Astrocyte (in vitro differentiated cells and primary cell): ENCODE measurements around the gene C11orf58. TPM values are rescaled to one million over a fixed set of nuclear protein-coding genes. Genes with fewer than 3 reads are reported as not detected.

Experiments used
- DNase-seq: peaks from one replicate; pipeline ENCODE4 v3.0.0-alpha.2; 2010; ENCODE audit warnings: low read depth
- FAIRE-seq: peaks from 2 replicates; lab custom pipeline; 2011; peaks lifted over from hg19 to GRCh38; lab: Jason Lieb, UNC
- H2AFZ ChIP-seq: 2 replicates; pipeline ENCODE4 v1.6.0; 2012; ENCODE audit warnings: low read depth, low read length, inconsistent platforms
- H3K27ac ChIP-seq: 2 replicates; pipeline ENCODE4 v1.5.1; 2011; ENCODE audit warnings: low read depth, low read length, inconsistent platforms
- H3K27me3 ChIP-seq: 2 replicates; pipeline ENCODE4 v1.6.0; 2011; ENCODE audit warnings: low read length, inconsistent platforms; ENCODE audit not compliant: insufficient read depth
- H3K36me3 ChIP-seq: 2 replicates; pipeline ENCODE4 v1.5.1; 2011; ENCODE audit warnings: low read length, inconsistent platforms; ENCODE audit not compliant: insufficient read depth
- H3K4me1 ChIP-seq: 2 replicates; pipeline ENCODE4 v1.5.1; 2011; ENCODE audit warnings: low read length, inconsistent platforms; ENCODE audit not compliant: insufficient read depth
- H3K4me2 ChIP-seq: 2 replicates; pipeline ENCODE4 v1.6.0; 2012; ENCODE audit warnings: low read length, inconsistent platforms
- H3K4me3 ChIP-seq: 2 replicates; pipeline ENCODE4 v1.5.1; 2011; ENCODE audit warnings: low read depth, mild to moderate bottlenecking, low read length, inconsistent platforms; ENCODE audit not compliant: insufficient read depth
- H3K79me2 ChIP-seq: 2 replicates; pipeline ENCODE4 v1.6.0; 2012; ENCODE audit warnings: mild to moderate bottlenecking, low read length, inconsistent platforms; ENCODE audit not compliant: insufficient read depth
- H3K9ac ChIP-seq: 2 replicates; pipeline ENCODE4 v1.6.0; 2012; ENCODE audit warnings: mild to moderate bottlenecking, low read length, inconsistent platforms
- H3K9me3 ChIP-seq: 2 replicates; pipeline ENCODE4 v1.5.1; 2012; ENCODE audit warnings: low read depth, mild to moderate bottlenecking, low read length, inconsistent platforms; ENCODE audit not compliant: insufficient read depth
- H4K20me1 ChIP-seq: 2 replicates; pipeline ENCODE4 v1.6.0; 2012; ENCODE audit warnings: low read length, inconsistent platforms; ENCODE audit not compliant: insufficient read depth
- H3K27ac Mint-ChIP-seq: one replicate; pipeline ENCODE4 v1.8.0; 2021; ENCODE audit warnings: mild to moderate bottlenecking, mixed read lengths; ENCODE audit not compliant: unreplicated experiment
- H3K27me3 Mint-ChIP-seq: one replicate; pipeline ENCODE4 v1.8.0; 2021; ENCODE audit warnings: low read depth, mixed read lengths; ENCODE audit not compliant: unreplicated experiment
- H3K36me3 Mint-ChIP-seq: one replicate; pipeline ENCODE4 v1.8.0; 2021; ENCODE audit warnings: low read depth, mixed read lengths; ENCODE audit not compliant: unreplicated experiment
- H3K4me1 Mint-ChIP-seq: one replicate; pipeline ENCODE4 v1.8.0; 2021; ENCODE audit warnings: low read depth, mixed read lengths; ENCODE audit not compliant: unreplicated experiment
- H3K4me3 Mint-ChIP-seq: one replicate; pipeline ENCODE4 v1.8.0; 2021; ENCODE audit warnings: mild to moderate bottlenecking, moderate library complexity, mixed read lengths; ENCODE audit not compliant: unreplicated experiment
- H3K9me3 Mint-ChIP-seq: one replicate; pipeline ENCODE4 v1.8.0; 2021; ENCODE audit warnings: mild to moderate bottlenecking, mixed read lengths; ENCODE audit not compliant: unreplicated experiment
- EZH2 ChIP-seq: IDR thresholded peaks from 2 replicates; pipeline ENCODE4 v1.6.1; 2012; ENCODE audit warnings: mild to moderate bottlenecking, low read length, inconsistent platforms; ENCODE audit not compliant: insufficient read depth
- total RNA-seq: library from RNA; stranded (reverse); gene quantifications from 2 replicates; pipeline ENCODE4 v1.2.1, GENCODE V29; 2021
- TF ChIP-seq, protein P1 (sequence below): IDR thresholded peaks from 2 replicates; pipeline ENCODE4 v1.5.1; 2011; ENCODE audit warnings: low read depth, mild to moderate bottlenecking, inconsistent platforms, low read length, moderate library complexity; ENCODE audit not compliant: insufficient read depth

C11orf58 gene
- total RNA-seq, 1 donor from 2014 or later, result 159 TPM

DNA sequence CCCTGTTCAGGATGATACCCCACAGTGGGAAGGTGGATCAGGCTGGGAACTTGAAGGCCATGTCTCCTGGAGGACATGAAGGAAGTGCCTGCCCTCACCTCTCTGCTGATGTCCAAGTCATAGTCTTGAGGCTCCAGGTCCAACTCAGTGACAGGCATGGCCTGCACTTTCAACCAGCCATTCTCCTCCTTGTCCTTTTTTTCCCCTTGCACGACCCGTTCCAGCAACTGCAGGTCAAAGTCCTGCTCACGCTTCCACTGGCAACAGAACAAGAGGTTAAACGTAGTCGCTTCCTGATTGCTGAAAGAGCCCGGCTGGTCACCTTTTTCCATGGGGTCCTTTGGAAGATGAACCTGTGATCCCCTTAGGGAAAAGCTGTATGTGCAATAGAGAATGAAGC is 47.7 kb downstream of the C11orf58 start:
- peaks cover 5% of the 10 kb centered on the region for H3K27me3 Mint-ChIP-seq
- Histone ChIP-seq H3K4me2 (no peak overlapping the region), H3K4me1 (peaks cover 31% of the 10 kb centered on the region), H3K27ac (no peak overlapping the region), H3K4me3 (no peak overlapping the region), H2AFZ (no peak overlapping the region), H4K20me1 (no peaks in the 10 kb centered on the region), H3K9ac (no peak overlapping the region), H3K79me2 (no peaks in the 10 kb centered on the region), H3K36me3 (no peaks in the 10 kb centered on the region), H3K27me3 (no peaks in the 10 kb centered on the region), H3K9me3 (no peaks in the 10 kb centered on the region)
- FAIRE-seq (no peak), DNase-seq (no peak)
- peaks cover 13% of the 10 kb centered on the region for H3K4me1 Mint-ChIP-seq
- H3K4me3 Mint-ChIP-seq, result no peak overlapping the region
- no peak overlapping the region for H3K27ac Mint-ChIP-seq
- peaks cover 4% of the 10 kb centered on the region for H3K36me3 Mint-ChIP-seq
- TF ChIP-seq, protein P1, sequence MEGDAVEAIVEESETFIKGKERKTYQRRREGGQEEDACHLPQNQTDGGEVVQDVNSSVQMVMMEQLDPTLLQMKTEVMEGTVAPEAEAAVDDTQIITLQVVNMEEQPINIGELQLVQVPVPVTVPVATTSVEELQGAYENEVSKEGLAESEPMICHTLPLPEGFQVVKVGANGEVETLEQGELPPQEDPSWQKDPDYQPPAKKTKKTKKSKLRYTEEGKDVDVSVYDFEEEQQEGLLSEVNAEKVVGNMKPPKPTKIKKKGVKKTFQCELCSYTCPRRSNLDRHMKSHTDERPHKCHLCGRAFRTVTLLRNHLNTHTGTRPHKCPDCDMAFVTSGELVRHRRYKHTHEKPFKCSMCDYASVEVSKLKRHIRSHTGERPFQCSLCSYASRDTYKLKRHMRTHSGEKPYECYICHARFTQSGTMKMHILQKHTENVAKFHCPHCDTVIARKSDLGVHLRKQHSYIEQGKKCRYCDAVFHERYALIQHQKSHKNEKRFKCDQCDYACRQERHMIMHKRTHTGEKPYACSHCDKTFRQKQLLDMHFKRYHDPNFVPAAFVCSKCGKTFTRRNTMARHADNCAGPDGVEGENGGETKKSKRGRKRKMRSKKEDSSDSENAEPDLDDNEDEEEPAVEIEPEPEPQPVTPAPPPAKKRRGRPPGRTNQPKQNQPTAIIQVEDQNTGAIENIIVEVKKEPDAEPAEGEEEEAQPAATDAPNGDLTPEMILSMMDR, result no peak
- no peak for TF ChIP-seq EZH2
- no peaks in the 10 kb centered on the region for H3K9me3 Mint-ChIP-seq

DNA sequence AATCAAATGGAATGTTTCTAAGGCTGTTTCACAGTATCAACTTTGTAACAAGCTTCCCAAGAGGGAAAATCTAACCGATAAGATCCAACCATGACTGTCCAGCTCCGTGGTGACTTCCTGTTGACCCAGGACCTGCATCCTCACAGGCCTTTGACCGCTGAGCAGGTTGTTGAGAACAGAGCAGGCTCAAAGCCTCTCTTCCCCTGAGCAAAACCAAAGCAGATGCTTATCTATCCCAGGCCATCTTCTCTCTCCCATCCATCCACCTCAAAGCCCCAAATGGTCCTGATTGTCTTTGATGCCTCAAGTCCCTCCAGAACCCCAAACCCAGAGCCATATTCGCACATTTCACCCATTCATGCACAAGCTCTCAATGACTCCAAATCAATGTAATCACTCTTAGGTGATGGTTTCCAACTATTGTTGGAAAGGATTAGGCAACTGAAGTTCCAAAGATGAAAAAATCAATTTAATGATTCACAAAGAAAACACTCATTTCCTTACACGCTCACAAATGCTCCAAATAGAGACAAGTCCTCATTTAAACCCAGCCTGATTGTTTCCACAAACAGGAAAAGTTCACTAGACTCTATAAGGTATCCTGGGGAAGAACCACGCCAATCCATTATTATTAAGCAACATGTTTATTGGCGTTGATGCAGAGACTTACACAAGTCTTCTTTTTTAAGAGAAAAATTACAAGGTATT is 48.7 kb downstream of the C11orf58 start:
- peak; percentile 41 for DNase-seq
- H3K36me3 Mint-ChIP-seq, result peaks cover 4% of the 10 kb centered on the region

More for the DNA sequence above, 48.7 kb downstream of the C11orf58 start:
- Mint-ChIP-seq H3K27ac (no peak overlapping the region), H3K4me1 (peaks cover 23% of the 10 kb centered on the region), H3K27me3 (peaks cover 2% of the 10 kb centered on the region), H3K4me3 (no peak overlapping the region), H3K9me3 (no peaks in the 10 kb centered on the region)
- Histone ChIP-seq H3K79me2 (no peaks in the 10 kb centered on the region), H3K9ac (no peak overlapping the region), H3K9me3 (no peaks in the 10 kb centered on the region), H4K20me1 (no peaks in the 10 kb centered on the region), H2AFZ (no peak overlapping the region), H3K27me3 (no peaks in the 10 kb centered on the region), H3K4me3 (no peak overlapping the region), H3K27ac (no peak overlapping the region), H3K36me3 (no peaks in the 10 kb centered on the region), H3K4me1 (peaks cover 40% of the 10 kb centered on the region), H3K4me2 (peak overlapping the region; percentile 70)
- FAIRE-seq, result no peak
- no peak for TF ChIP-seq EZH2
- TF ChIP-seq, protein P1, result no peak
